Measurements from ENCODE around the gene FAM156B. TPM values are rescaled to one million over a fixed set of nuclear protein-coding genes. Genes with fewer than 3 reads are reported as not detected.
"Not testable (repeated sequence)": the region's sequence is repeated elsewhere in the genome, so short reads cannot be mapped to it uniquely, and the experiment has no call there.

FAM156B gene
- total and polyA plus RNA-seq, 8 donors: 4.5 to 83.3 (median 5.5) TPM

- no peak for DNase-seq
- peaks cover 0 to 4% (median 4%) of the 10 kb centered on the region in 3 donors for H3K4me1 ChIP-seq
- H3K27ac ChIP-seq: peak overlapping the region; percentile 87 to 97 (median 94)
- no peak for ATAC-seq
- 1% methylated on average over 27 of the region's 27 CpGs for WGBS, 2 donors
- intact Hi-C loops (cut with DNase I): no loop called here
- no peaks in the 10 kb centered on the region for H3K9me3 ChIP-seq
- H3K4me3 ChIP-seq: peak overlapping the region; percentile 42 to 74 (median 60)
- H3K27me3 ChIP-seq: peaks cover 0 to 3% (median 1%) of the 10 kb centered on the region in 4 donors
- no peak for TF ChIP-seq CTCF (IDR thresholded peaks at IDR 0.05)
- no peaks in the 10 kb centered on the region for H3K36me3 ChIP-seq
- no peak for FAIRE-seq
Measured at GRCh38 chrX:52933976-52934703, 37.0 kb downstream of the FAM156B start.

GRCh38 chrX:52934704-52935469, 37.8 kb downstream of the FAM156B start:
- peak; percentile 89 to 99 (median 98) for DNase-seq
- peaks cover 0 to 4% (median 4%) of the 10 kb centered on the region in 3 donors for H3K4me1 ChIP-seq
- peak overlapping the region; percentile 42 to 74 (median 60) for H3K4me3 ChIP-seq
- WGBS, 2 donors: 0% methylated on average over 53 to 61 of the region's 61 CpGs
- H3K27me3 ChIP-seq: peaks cover 0 to 2% (median 0%) of the 10 kb centered on the region in 4 donors
- intact Hi-C loops (cut with DNase I): no loop called here
- TF ChIP-seq CTCF (IDR thresholded peaks at IDR 0.05): peak; percentile 89 to 95 (median 92)
- H3K9me3 ChIP-seq: no peaks in the 10 kb centered on the region
- H3K36me3 ChIP-seq: no peaks in the 10 kb centered on the region
- FAIRE-seq: peak; percentile 51
- ATAC-seq: peak; percentile 94 to 98 (median 98)
- peak overlapping the region; percentile 87 to 97 (median 94) for H3K27ac ChIP-seq

GRCh38 chrX:52935470-52935784, 38.3 kb downstream of the FAM156B start:
- intact Hi-C loops (cut with DNase I); DNase-seq; FAIRE-seq; H3K36me3 ChIP-seq; H3K4me1 ChIP-seq; H3K9me3 ChIP-seq; H3K27me3 ChIP-seq: not testable (repeated sequence)
- peak in 3 of 4 donors; percentile 6 to 11 (median 7) for ATAC-seq
- Histone ChIP-seq H3K4me3 (peak overlapping the region; percentile 42 to 74 (median 60)), H3K27ac (peak overlapping the region; percentile 87 to 97 (median 94))
- WGBS, 2 donors: 2 to 4% methylated on average over 10 of the region's 10 CpGs

- H3K27me3 ChIP-seq; intact Hi-C loops (cut with DNase I); H3K27ac ChIP-seq; H3K4me1 ChIP-seq; H3K36me3 ChIP-seq; DNase-seq; H3K4me3 ChIP-seq; ATAC-seq; H3K9me3 ChIP-seq: not testable (repeated sequence)
- FAIRE-seq: peak; percentile 37
- no CpG with 5 or more reads among the region's 4 CpGs for WGBS, 2 donors
Measured at GRCh38 chrX:52940704-52941103, 43.6 kb downstream of the FAM156B start.

GRCh38 chrX:52941728-52942127, 44.6 kb downstream of the FAM156B start:
- H3K4me1 ChIP-seq; DNase-seq; H3K27ac ChIP-seq; intact Hi-C loops (cut with DNase I); ATAC-seq; H3K4me3 ChIP-seq; H3K27me3 ChIP-seq; H3K36me3 ChIP-seq; H3K9me3 ChIP-seq; FAIRE-seq: not testable (repeated sequence)
- WGBS, 2 donors: no CpG with 5 or more reads among the region's 10 CpGs

- H3K4me3 ChIP-seq; DNase-seq; H3K36me3 ChIP-seq; FAIRE-seq; H3K9me3 ChIP-seq; H3K27me3 ChIP-seq; H3K4me1 ChIP-seq; intact Hi-C loops (cut with DNase I); H3K27ac ChIP-seq: not testable (repeated sequence)
- WGBS, 2 donors: no CpG with 5 or more reads among the region's 14 CpGs
- peak in 1 of 4 donors; percentile 44 for ATAC-seq
Measured at GRCh38 chrX:52945838-52946494, 48.8 kb downstream of the FAM156B start.

- H3K4me1 ChIP-seq; H3K4me3 ChIP-seq; intact Hi-C loops (cut with DNase I); DNase-seq; H3K9me3 ChIP-seq; H3K36me3 ChIP-seq; FAIRE-seq; ATAC-seq; H3K27me3 ChIP-seq; H3K27ac ChIP-seq: not testable (repeated sequence)
- no CpG with 5 or more reads among the region's 16 CpGs for WGBS, 2 donors
Measured at GRCh38 chrX:52947501-52947900, 50.4 kb downstream of the FAM156B start.

- H3K4me1 ChIP-seq; DNase-seq; H3K27me3 ChIP-seq; H3K27ac ChIP-seq; H3K9me3 ChIP-seq; H3K4me3 ChIP-seq; ATAC-seq; H3K36me3 ChIP-seq; FAIRE-seq; intact Hi-C loops (cut with DNase I): not testable (repeated sequence)
- no CpG with 5 or more reads among the region's 17 CpGs for WGBS, 2 donors
Measured at GRCh38 chrX:52948265-52948664, 51.1 kb downstream of the FAM156B start.

GRCh38 chrX:52949325-52949724, 52.2 kb downstream of the FAM156B start:
- H3K4me3 ChIP-seq; FAIRE-seq; ATAC-seq; H3K4me1 ChIP-seq; DNase-seq; H3K27me3 ChIP-seq; H3K9me3 ChIP-seq; H3K36me3 ChIP-seq; H3K27ac ChIP-seq; intact Hi-C loops (cut with DNase I): not testable (repeated sequence)
- WGBS, 2 donors: no CpG with 5 or more reads among the region's 4 CpGs

- H3K9me3 ChIP-seq; H3K4me1 ChIP-seq; ATAC-seq; H3K27ac ChIP-seq; DNase-seq; intact Hi-C loops (cut with DNase I); FAIRE-seq; H3K27me3 ChIP-seq; H3K4me3 ChIP-seq; H3K36me3 ChIP-seq: not testable (repeated sequence)
- WGBS, 2 donors: no CpG with 5 or more reads among the region's 10 CpGs
Measured at GRCh38 chrX:52949884-52950283, 52.8 kb downstream of the FAM156B start.
